GM19328 (cell line): Measurements from ENCODE around the gene NUAK2.
"Not testable (repeated sequence)": the region's sequence is repeated elsewhere in the genome, so short reads cannot be mapped to it uniquely, and the experiment has no call there.

Experiments used
- ATAC-seq: cut with Tn5 transposase; IDR thresholded peaks from one replicate; pipeline ENCODE4 v1.9.1; 2021; ENCODE audit warnings: mild to moderate bottlenecking, moderate library complexity; ENCODE audit not compliant: unreplicated experiment

The NUAK2 gene

GRCh38 chr1:205321162-205321958 is at the start of gene NUAK2:
Gene NUAK2, minus strand, starts transcription at chr1:205321745. Its CDS starts 117 bp downstream, at chr1:205321628.
- ATAC-seq = no peak

GRCh38 chr1:205370780-205371179 is 49.2 kb upstream of the NUAK2 start:
- no peak for ATAC-seq

GRCh38 chr1:205369701-205370123 is 48.2 kb upstream of the NUAK2 start:
- ATAC-seq = no peak

GRCh38 chr1:205368478-205368877 is 46.9 kb upstream of the NUAK2 start:
- no peak for ATAC-seq

GRCh38 chr1:205365945-205366463 is 44.5 kb upstream of the NUAK2 start:
- no peak for ATAC-seq

GRCh38 chr1:205365086-205365485 is 43.5 kb upstream of the NUAK2 start:
- not testable (repeated sequence) for ATAC-seq

- ATAC-seq = no peak
Observed at GRCh38 chr1:205360891-205361290, 39.3 kb upstream of the NUAK2 start.

- ATAC-seq = no peak
Observed at GRCh38 chr1:205359771-205360565, 38.4 kb upstream of the NUAK2 start.

- no peak for ATAC-seq
Observed at GRCh38 chr1:205358579-205358978, 37.0 kb upstream of the NUAK2 start.

- ATAC-seq = no peak
Observed at GRCh38 chr1:205357567-205357966, 36.0 kb upstream of the NUAK2 start.

GRCh38 chr1:205356440-205357139 is 35.0 kb upstream of the NUAK2 start, which contains the start of gene KLHDC8A:
Gene KLHDC8A, minus strand, starts transcription at chr1:205356922. Its CDS starts 13,318 bp downstream, at chr1:205343604.
- no peak for ATAC-seq

GRCh38 chr1:205355075-205355453 is 33.5 kb upstream of the NUAK2 start:
- no peak for ATAC-seq

- ATAC-seq = no peak
Observed at GRCh38 chr1:205354259-205355074, 32.9 kb upstream of the NUAK2 start.

- ATAC-seq = no peak
Observed at GRCh38 chr1:205353612-205354011, 32.1 kb upstream of the NUAK2 start.

GRCh38 chr1:205353191-205353590 is 31.6 kb upstream of the NUAK2 start:
- no peak for ATAC-seq

GRCh38 chr1:205351984-205352713 is 30.6 kb upstream of the NUAK2 start:
- ATAC-seq = no peak

- no peak for ATAC-seq
Observed at GRCh38 chr1:205350691-205351141, 29.2 kb upstream of the NUAK2 start.

- no peak for ATAC-seq
Observed at GRCh38 chr1:205350124-205350523, 28.6 kb upstream of the NUAK2 start.
